DMS153 (cell line): ENCODE data around the gene IARS1.

ENCODE experiments used
- DNase-seq: peaks from one replicate; lab custom pipeline; 2025; lab: John Stamatoyannopoulos, UW

The IARS1 gene

GRCh38 chr9:92295240-92295790 lies 1.8 kb upstream of the IARS1 start:
- no peak for DNase-seq

GRCh38 chr9:92294297-92294676 lies 790 bp upstream of the IARS1 start:
- no peak for DNase-seq

- DNase-seq: no peak
Observed at GRCh38 chr9:92293075-92293354, 482 bp downstream of the IARS1 start.

GRCh38 chr9:92292338-92293074 lies 991 bp downstream of the IARS1 start:
- DNase-seq: no peak

- no peak for DNase-seq
Observed at GRCh38 chr9:92291577-92291976, 1.9 kb downstream of the IARS1 start.

- no peak for DNase-seq
Observed at GRCh38 chr9:92290785-92291429, 2.6 kb downstream of the IARS1 start.

- DNase-seq: no peak
Observed at GRCh38 chr9:92289708-92290390, 3.6 kb downstream of the IARS1 start.

- DNase-seq: no peak
Observed at GRCh38 chr9:92279302-92279701, 14.2 kb downstream of the IARS1 start.

- DNase-seq: no peak
Observed at GRCh38 chr9:92278110-92278509, 15.4 kb downstream of the IARS1 start.

- no peak for DNase-seq
Observed at GRCh38 chr9:92276331-92277032, 17.0 kb downstream of the IARS1 start.

- DNase-seq: no peak
Observed at GRCh38 chr9:92275541-92275940, 18.0 kb downstream of the IARS1 start.

- DNase-seq: no peak
Observed at GRCh38 chr9:92270511-92270910, 23.0 kb downstream of the IARS1 start.

GRCh38 chr9:92266486-92266885 lies 27.0 kb downstream of the IARS1 start:
- no peak for DNase-seq

- no peak for DNase-seq
Observed at GRCh38 chr9:92265154-92265553, 28.3 kb downstream of the IARS1 start.

- DNase-seq: no peak
Observed at GRCh38 chr9:92263131-92263530, 30.4 kb downstream of the IARS1 start.

GRCh38 chr9:92257327-92257726 lies 36.2 kb downstream of the IARS1 start:
- no peak for DNase-seq

GRCh38 chr9:92254381-92255337 lies 38.8 kb downstream of the IARS1 start:
- no peak for DNase-seq

- DNase-seq: no peak
Observed at GRCh38 chr9:92253656-92254055, 39.8 kb downstream of the IARS1 start.

- DNase-seq: no peak
Observed at GRCh38 chr9:92247981-92248380, 45.5 kb downstream of the IARS1 start.

GRCh38 chr9:92247296-92247695 lies 46.2 kb downstream of the IARS1 start:
- DNase-seq: no peak

GRCh38 chr9:92245005-92245797 lies 48.3 kb downstream of the IARS1 start:
- DNase-seq: no peak
